DOHH2 (cell line): ENCODE measurements around the gene ACCSL.

ENCODE experiments used
- H3F3A ChIP-seq: fragments of 200-600 bp; sonication (generic), shearing (Covaris generic); 2 replicates; pipeline ENCODE4 v1.6.0; 2016; ENCODE audit warnings: antibody characterized with exemption, mild to moderate bottlenecking; ENCODE audit not compliant: control insufficient read depth, insufficient read depth
- H3K27ac ChIP-seq: fragments of 200-600 bp; sonication (generic); 2 replicates; pipeline ENCODE4 v1.5.1; 2014; ENCODE audit warnings: low read depth, mild to moderate bottlenecking, low read length, moderate library complexity
- H3K27me3 ChIP-seq: fragments of 200-600 bp; sonication (generic); 2 replicates; pipeline ENCODE4 v1.6.1; 2014; ENCODE audit warnings: mild to moderate bottlenecking, low read length, mixed read lengths; ENCODE audit not compliant: control insufficient read depth
- H3K36me3 ChIP-seq: fragments of 200-600 bp; sonication (generic); 2 replicates; pipeline ENCODE4 v1.6.1; 2014; ENCODE audit warnings: mild to moderate bottlenecking, low read length, moderate library complexity, mixed read lengths; ENCODE audit not compliant: control insufficient read depth
- H3K4me1 ChIP-seq: fragments of 200-600 bp; sonication (generic); 2 replicates; pipeline ENCODE4 v1.6.1; 2014; ENCODE audit warnings: mild to moderate bottlenecking, low read length, mixed read lengths; ENCODE audit not compliant: control insufficient read depth
- H3K4me2 ChIP-seq: fragments of 200-600 bp; sonication (generic); 2 replicates; pipeline ENCODE4 v1.6.0; 2014; ENCODE audit warnings: mild to moderate bottlenecking, low read length, moderate library complexity
- H3K4me3 ChIP-seq: fragments of 200-600 bp; sonication (generic); 2 replicates; pipeline ENCODE4 v1.5.1; 2014; ENCODE audit warnings: mild to moderate bottlenecking, low read length, mixed read lengths
- H3K79me2 ChIP-seq: fragments of 200-600 bp; sonication (generic); 2 replicates; pipeline ENCODE4 v1.6.1; 2014; ENCODE audit warnings: mild to moderate bottlenecking, low read length, mixed read lengths; ENCODE audit not compliant: control insufficient read depth
- H3K9me2 ChIP-seq: fragments of 200-600 bp; sonication (generic); replicated peaks from 2 replicates; pipeline ENCODE4 v1.6.1; 2014; ENCODE audit warnings: mild to moderate bottlenecking, low read length, mixed read lengths; ENCODE audit not compliant: control insufficient read depth
- H3K9me3 ChIP-seq: fragments of 200-600 bp; sonication (generic); 2 replicates; pipeline ENCODE4 v1.6.1; 2014; ENCODE audit warnings: antibody characterized with exemption, low read length, mixed read lengths; ENCODE audit not compliant: control insufficient read depth, insufficient read depth
- H4K20me1 ChIP-seq: fragments of 200-600 bp; sonication (generic); 2 replicates; pipeline ENCODE4 v1.6.0; 2014; ENCODE audit warnings: low read depth, mild to moderate bottlenecking, antibody characterized with exemption, low read length, moderate library complexity; ENCODE audit not compliant: control insufficient read depth, insufficient read depth
- CTCF ChIP-seq: fragments of 200-600 bp; sonication (generic); IDR thresholded peaks from one replicate; pipeline ENCODE4 v1.5.1; 2014; ENCODE audit warnings: antibody characterized with exemption, mild to moderate bottlenecking, low read depth, low read length; ENCODE audit not compliant: poor library complexity, severe bottlenecking
- EZH2phosphoT487 ChIP-seq: fragments of 200-600 bp; sonication (generic); IDR thresholded peaks from 2 replicates; pipeline ENCODE4 v1.6.1; 2017; ENCODE audit warnings: borderline replicate concordance, mild to moderate bottlenecking, antibody characterized with exemption, low read length, moderate library complexity, mixed read lengths

Gene ACCSL

DNA sequence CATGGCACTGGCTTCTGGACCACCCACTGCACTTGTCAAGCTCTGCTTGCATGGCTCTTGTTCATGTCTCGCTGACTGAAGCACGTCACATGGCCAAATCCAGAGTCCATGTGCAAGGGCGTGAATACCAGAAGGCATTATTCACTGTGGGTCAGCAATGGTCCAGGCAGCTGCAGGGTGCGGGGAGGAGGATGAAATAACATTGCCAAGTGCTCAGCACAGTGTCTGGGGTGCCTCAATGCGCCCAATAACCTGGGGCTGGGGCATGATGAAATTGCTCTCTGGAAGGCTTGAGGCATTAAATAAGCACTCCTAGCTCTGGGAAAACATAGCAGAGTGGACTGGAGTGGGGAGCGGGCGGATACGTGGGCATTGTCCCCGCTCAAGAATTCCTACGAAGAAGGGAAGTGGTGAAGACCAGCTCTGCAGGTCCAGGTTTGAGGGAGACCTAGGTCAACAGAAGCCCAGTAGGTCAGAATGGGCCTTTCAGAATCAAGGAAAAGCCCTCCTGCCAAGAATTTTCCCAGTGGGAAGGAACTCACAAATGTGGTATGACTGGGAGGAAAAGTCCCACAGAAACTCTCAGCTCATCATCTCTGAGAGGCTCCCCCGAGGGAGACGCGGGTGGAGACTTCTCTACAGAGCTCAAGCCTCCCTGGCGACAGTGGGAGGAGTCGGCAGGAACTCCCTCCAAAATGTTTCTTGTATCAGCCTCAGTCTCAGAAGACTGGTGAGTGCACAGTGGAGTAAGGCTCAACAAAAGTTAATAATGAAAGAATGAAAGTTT, 15.3 kb upstream of the ACCSL start:
- Histone ChIP-seq H4K20me1 (no peaks in the 10 kb centered on the region), H3K4me1 (no peaks in the 10 kb centered on the region), H3K27ac (no peak overlapping the region), H3F3A (no peaks in the 10 kb centered on the region), H3K9me3 (no peaks in the 10 kb centered on the region), H3K4me3 (no peak overlapping the region), H3K9me2 (no peaks in the 10 kb centered on the region), H3K4me2 (no peak overlapping the region), H3K27me3 (peaks cover 3% of the 10 kb centered on the region), H3K36me3 (no peaks in the 10 kb centered on the region), H3K79me2 (no peaks in the 10 kb centered on the region)
- TF ChIP-seq EZH2phosphoT487 (no peak), CTCF (no peak)

- no peaks in the 10 kb centered on the region for H3K4me1 ChIP-seq
- no peak overlapping the region for H3K27ac ChIP-seq
- H3K27me3 ChIP-seq: peaks cover 3% of the 10 kb centered on the region
- no peaks in the 10 kb centered on the region for H3K79me2 ChIP-seq
- no peaks in the 10 kb centered on the region for H3K9me3 ChIP-seq
- TF ChIP-seq CTCF (no peak), EZH2phosphoT487 (no peak)
- no peaks in the 10 kb centered on the region for H4K20me1 ChIP-seq
- no peak overlapping the region for H3K4me2 ChIP-seq
- H3K36me3 ChIP-seq: no peaks in the 10 kb centered on the region
- H3K4me3 ChIP-seq: no peak overlapping the region
- H3K9me2 ChIP-seq: no peaks in the 10 kb centered on the region
- H3F3A ChIP-seq: no peaks in the 10 kb centered on the region
Measured at GRCh38 chr11:44033411-44033850, 14.3 kb upstream of the ACCSL start.

DNA sequence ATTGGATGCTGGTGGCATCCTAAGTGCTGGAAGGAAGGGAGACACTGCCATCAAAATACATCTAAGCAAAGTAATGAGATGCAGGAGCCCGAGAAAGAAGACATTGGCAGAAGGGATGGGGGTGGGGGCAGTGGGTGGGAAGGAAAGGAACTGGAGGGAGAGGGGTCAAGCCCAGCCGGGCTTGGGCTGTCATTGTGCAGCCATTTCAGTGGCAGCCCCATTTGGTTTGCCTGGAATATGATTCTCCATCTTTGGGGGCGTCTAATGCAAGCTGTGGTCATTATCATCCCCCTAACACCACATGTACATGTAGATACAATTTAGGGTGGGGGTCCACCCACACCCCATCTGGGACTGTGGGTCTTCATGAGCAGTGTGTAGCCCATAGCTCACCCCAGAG, 13.9 kb upstream of the ACCSL start:
- H3K4me1 ChIP-seq: no peaks in the 10 kb centered on the region
- H3K4me2 ChIP-seq: no peak overlapping the region
- no peaks in the 10 kb centered on the region for H3K9me2 ChIP-seq

More for the DNA sequence above, 13.9 kb upstream of the ACCSL start:
- Histone ChIP-seq H3K27me3 (peaks cover 3% of the 10 kb centered on the region), H3F3A (no peaks in the 10 kb centered on the region), H3K36me3 (no peaks in the 10 kb centered on the region), H3K9me3 (no peaks in the 10 kb centered on the region), H3K27ac (no peak overlapping the region), H3K79me2 (no peaks in the 10 kb centered on the region), H4K20me1 (no peaks in the 10 kb centered on the region), H3K4me3 (no peak overlapping the region)
- TF ChIP-seq CTCF: no peak
